NCI-H446 treated with DMSO at 0.1 percent for 48 hours (cell line): Measurements from ENCODE around the gene CCDC47.

Experiments
- DNase-seq: peaks from one replicate; lab custom pipeline; 2025; lab: John Stamatoyannopoulos, UW

Gene CCDC47

GRCh38 chr17:63698381-63698885 is 75.0 kb downstream of the CCDC47 start:
- no peak for DNase-seq

- DNase-seq, result no peak
Measured at GRCh38 chr17:63697341-63698286, 75.8 kb downstream of the CCDC47 start.

GRCh38 chr17:63696381-63696961 is 76.9 kb downstream of the CCDC47 start:
- DNase-seq, result no peak

GRCh38 chr17:63695889-63696288 is 77.5 kb downstream of the CCDC47 start:
- no peak for DNase-seq
